ENCODE results near the gene SORCS3.

GRCh38 chr10:105170521-105170920 lies 529.4 kb downstream of the SORCS3 start:
- TF ChIP-seq EZH2 (IDR thresholded peaks at IDR 0.05; ENCODE audit: insufficient read depth, poor library complexity, severe bottlenecking) (no peak), EZH2phosphoT487 (IDR thresholded peaks at IDR 0.05; ENCODE audit: insufficient read depth, low read depth) (no peak)
